Smooth muscle cell (in vitro differentiated cells): ENCODE measurements around the gene RNU1-2. TPM values are rescaled to one million over a fixed set of nuclear protein-coding genes. Genes with fewer than 3 reads are reported as not detected.
"Not testable (repeated sequence)": the region's sequence is repeated elsewhere in the genome, so short reads cannot be mapped to it uniquely, and the experiment has no call there.

Experiments used
- DNase-seq: peaks from one replicate; lab custom pipeline; 2025; ENCODE audit not compliant: unreplicated experiment; lab: John Stamatoyannopoulos, UW
- H2AFZ ChIP-seq: fragments of 200-600 bp; sonication (generic); 2 replicates; pipeline ENCODE4 v1.6.0; 2016; ENCODE audit warnings: antibody characterized with exemption, low read depth, mild to moderate bottlenecking
- H3F3A ChIP-seq: fragments of 200-600 bp; sonication (generic); 2 replicates; pipeline ENCODE4 v1.6.0; 2017; ENCODE audit warnings: antibody characterized with exemption, low read depth
- H3K27ac ChIP-seq: fragments of 200-600 bp; sonication (generic); 2 replicates; pipeline ENCODE4 v1.5.1; 2016; ENCODE audit warnings: low read depth, mild to moderate bottlenecking
- H3K27me3 ChIP-seq: fragments of 200-600 bp; sonication (generic); 2 replicates; pipeline ENCODE4 v1.6.1; 2016; ENCODE audit warnings: low read depth, mild to moderate bottlenecking
- H3K36me3 ChIP-seq: fragments of 200-600 bp; sonication (generic); 2 replicates; pipeline ENCODE4 v1.5.1; 2016; ENCODE audit warnings: low read depth
- H3K4me1 ChIP-seq: fragments of 200-600 bp; sonication (generic); 2 replicates; pipeline ENCODE4 v1.5.1; 2016; ENCODE audit warnings: low read depth
- H3K4me2 ChIP-seq: fragments of 200-600 bp; sonication (generic); 2 replicates; pipeline ENCODE4 v1.6.0; 2016; ENCODE audit warnings: mild to moderate bottlenecking
- H3K4me3 ChIP-seq: fragments of 200-600 bp; sonication (generic); 2 replicates; pipeline ENCODE4 v1.5.1; 2016; ENCODE audit warnings: mild to moderate bottlenecking
- H3K79me2 ChIP-seq: fragments of 200-600 bp; sonication (generic); 2 replicates; pipeline ENCODE4 v1.6.0; 2016; ENCODE audit warnings: low read depth, mild to moderate bottlenecking
- H3K9ac ChIP-seq: fragments of 200-600 bp; sonication (generic); 2 replicates; pipeline ENCODE4 v1.6.0; 2016; ENCODE audit warnings: low read depth
- H3K9me3 ChIP-seq: fragments of 200-600 bp; sonication (generic); replicated peaks from 2 replicates; pipeline ENCODE4 v1.5.1; 2016; ENCODE audit warnings: low read depth
- H4K20me1 ChIP-seq: fragments of 200-600 bp; sonication (generic); 2 replicates; pipeline ENCODE4 v1.6.0; 2016; ENCODE audit warnings: low read depth
- CTCF ChIP-seq: fragments of 200-600 bp; sonication (generic); IDR thresholded peaks from 2 replicates; pipeline ENCODE4 v1.5.1; 2017; ENCODE audit warnings: borderline replicate concordance, mild to moderate bottlenecking, antibody characterized with exemption; ENCODE audit not compliant: insufficient read depth, poor library complexity, severe bottlenecking
- WGBS: methylation state at CpG from one replicate; pipeline ENCODE4 v1.1.7; 2016; ENCODE audit warnings: low lambda C conversion rate; 5-methylcytosine and 5-hydroxymethylcytosine counted together
- polyA plus RNA-seq: library from polyadenylated mRNA; unstranded; fragments of >200 nt; fragmentation: Nextera tagmentation; extraction: Ambion mirVana; gene quantifications from 2 replicates; pipeline ENCODE4 v1.2.1, GENCODE V29; 2016
- total RNA-seq: library from RNA; depleted of rRNA; stranded (reverse); fragments of >200 nt; gene quantifications from 2 replicates; pipeline ENCODE4 v1.2.3, GENCODE V29; 2014

The RNU1-2 gene
- total and polyA plus RNA-seq, 2 experiments from 2014 or later, result under 0.01 to 4.2 TPM

GRCh38 chr1:16913181-16913832 is 17.5 kb downstream of the RNU1-2 start:
- no peak for DNase-seq
- peak overlapping the region; percentile 53 for H3K9ac ChIP-seq
- H3K4me3 ChIP-seq, result peak overlapping the region; percentile 75
- H3K27ac ChIP-seq, result no peak overlapping the region
- H3F3A ChIP-seq, result peaks cover 3% of the 10 kb centered on the region
- peaks cover 5% of the 10 kb centered on the region for H3K4me1 ChIP-seq
- no peak for TF ChIP-seq CTCF
- H3K9me3 ChIP-seq, result no peaks in the 10 kb centered on the region
- H3K79me2 ChIP-seq, result no peaks in the 10 kb centered on the region
- H2AFZ ChIP-seq, result peak overlapping the region; percentile 96
- H4K20me1 ChIP-seq, result no peaks in the 10 kb centered on the region
- H3K4me2 ChIP-seq, result peak overlapping the region; percentile 98
- no peaks in the 10 kb centered on the region for H3K36me3 ChIP-seq
- H3K27me3 ChIP-seq, result no peaks in the 10 kb centered on the region
- 48% methylated on average over 36 of the region's 36 CpGs for WGBS

GRCh38 chr1:16913833-16914662 is 18.3 kb downstream of the RNU1-2 start:
- no peak for TF ChIP-seq CTCF
- peak; percentile 77 for DNase-seq
- H3K27ac ChIP-seq, result no peak overlapping the region
- peak overlapping the region; percentile 74 for H3K9ac ChIP-seq
- no peaks in the 10 kb centered on the region for H4K20me1 ChIP-seq
- peaks cover 3% of the 10 kb centered on the region for H3F3A ChIP-seq
- H3K27me3 ChIP-seq, result no peaks in the 10 kb centered on the region
- H3K4me2 ChIP-seq, result peak overlapping the region; percentile 98
- H3K4me1 ChIP-seq, result peaks cover 5% of the 10 kb centered on the region
- peak overlapping the region; percentile 96 for H2AFZ ChIP-seq
- H3K79me2 ChIP-seq, result no peaks in the 10 kb centered on the region
- H3K36me3 ChIP-seq, result no peaks in the 10 kb centered on the region
- H3K9me3 ChIP-seq, result no peaks in the 10 kb centered on the region
- peak overlapping the region; percentile 75 for H3K4me3 ChIP-seq
- 2% methylated on average over 66 of the region's 109 CpGs for WGBS

DNA sequence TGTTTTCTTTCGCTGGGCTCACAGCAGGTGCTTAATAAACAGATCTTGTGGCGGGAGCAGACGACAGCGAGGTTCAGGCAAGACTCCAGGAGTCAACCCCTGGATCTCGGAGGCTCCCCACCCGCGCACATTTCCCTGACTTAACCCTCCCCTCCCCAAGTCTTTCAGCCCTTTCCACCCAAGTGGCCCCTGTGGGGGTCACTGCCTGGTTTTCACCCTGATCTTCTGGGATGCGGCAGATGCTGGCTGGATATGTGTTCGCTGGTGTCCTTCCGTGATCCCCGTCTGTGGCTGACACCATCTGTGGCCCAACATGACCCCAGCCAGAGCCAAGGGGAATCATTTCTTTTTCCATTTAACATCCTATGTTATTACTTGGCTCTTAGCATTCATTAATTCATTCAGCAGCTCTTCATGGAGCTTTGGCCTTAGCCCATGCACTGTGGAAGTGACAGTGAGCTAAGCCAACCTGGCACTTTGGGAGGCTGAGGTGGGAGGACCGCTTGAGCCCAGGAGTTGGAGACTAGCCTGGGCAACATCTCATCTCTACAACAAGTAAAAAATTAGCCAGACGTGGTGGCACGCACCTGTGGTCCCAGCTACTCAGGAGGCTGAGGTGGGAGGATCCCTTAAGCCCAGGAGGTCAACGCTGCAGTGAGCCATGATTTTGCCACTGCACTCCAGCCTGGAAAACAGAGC is 19.3 kb downstream of the RNU1-2 start:
- H3K27ac ChIP-seq, H4K20me1 ChIP-seq, H3K9ac ChIP-seq, H2AFZ ChIP-seq, H3K9me3 ChIP-seq, H3K36me3 ChIP-seq, DNase-seq, H3K27me3 ChIP-seq, H3K4me1 ChIP-seq, H3F3A ChIP-seq, H3K79me2 ChIP-seq: not testable (repeated sequence)
- WGBS, result 60% methylated on average over 15 of the region's 15 CpGs
- Histone ChIP-seq H3K4me3 (peak overlapping the region; percentile 75), H3K4me2 (peak overlapping the region; percentile 98)

DNA sequence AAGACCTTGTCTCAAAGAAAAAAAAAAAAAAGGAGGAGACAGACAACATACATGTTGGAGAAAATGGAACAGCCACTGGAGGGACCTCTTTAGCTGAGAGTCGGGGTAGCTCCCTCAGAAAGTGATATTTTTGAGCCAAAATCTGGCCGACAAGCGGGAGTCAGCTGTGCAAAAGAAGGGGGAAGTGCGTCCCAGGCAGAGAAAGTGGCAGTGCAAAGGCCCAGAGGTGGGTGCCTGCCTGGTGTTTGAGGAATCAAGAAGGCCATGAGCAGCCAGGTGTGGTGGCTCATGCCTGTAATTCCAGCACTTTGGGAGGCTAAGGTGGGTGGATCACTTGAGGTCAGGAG is 19.8 kb downstream of the RNU1-2 start:
- DNase-seq, result no peak
- Histone ChIP-seq H3K27me3 (no peaks in the 10 kb centered on the region), H3K9me3 (no peaks in the 10 kb centered on the region), H3K79me2 (no peaks in the 10 kb centered on the region), H3K9ac (no peak overlapping the region), H3K36me3 (no peaks in the 10 kb centered on the region), H3F3A (peaks cover 3% of the 10 kb centered on the region), H3K4me2 (no peak overlapping the region), H3K27ac (no peak overlapping the region), H4K20me1 (no peaks in the 10 kb centered on the region), H3K4me3 (no peak overlapping the region), H3K4me1 (peaks cover 5% of the 10 kb centered on the region), H2AFZ (no peak overlapping the region)
- 88% methylated on average over 4 of the region's 4 CpGs for WGBS
- no peak for TF ChIP-seq CTCF

DNA sequence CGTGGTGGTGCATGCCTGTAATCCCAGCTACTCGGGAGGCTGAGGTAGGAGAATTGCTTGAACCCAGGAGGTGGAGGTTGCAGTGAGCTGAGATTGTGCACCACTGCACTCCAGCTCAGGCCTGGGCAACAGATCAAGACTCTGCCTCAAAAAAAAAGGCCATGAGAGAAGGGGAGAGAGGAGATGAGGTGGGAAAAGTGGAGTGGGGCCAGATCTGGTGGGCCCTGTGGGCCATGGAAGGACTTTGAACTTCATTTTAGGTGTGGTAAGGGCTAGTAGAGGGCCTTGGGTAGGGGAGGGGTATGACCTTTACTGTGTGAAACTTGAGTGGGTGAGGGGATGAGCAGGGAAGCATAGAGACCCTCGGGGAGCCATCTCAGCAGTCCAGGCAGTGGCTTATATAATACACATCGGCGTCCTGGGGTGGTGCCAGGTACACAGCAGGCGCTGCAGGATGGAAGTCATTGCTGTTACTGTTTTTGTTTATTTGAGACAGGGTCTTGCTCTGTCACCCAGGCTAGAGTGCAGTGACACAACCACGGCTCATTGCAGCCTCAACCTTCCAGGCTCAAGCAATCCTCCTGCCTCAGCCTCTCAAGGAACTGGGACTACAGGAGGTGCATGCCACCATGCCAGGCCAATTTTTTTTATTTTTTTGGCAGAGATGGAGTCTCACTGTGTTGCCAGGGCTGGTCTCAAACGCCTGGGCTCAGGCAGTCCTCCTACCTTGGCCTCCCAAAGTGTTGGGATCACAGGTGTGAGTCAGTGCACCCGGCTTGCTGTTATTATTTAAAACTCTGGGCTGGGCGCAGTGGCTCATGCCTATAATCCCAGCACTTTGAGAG is 20.5 kb downstream of the RNU1-2 start:
- H2AFZ ChIP-seq, H3K4me1 ChIP-seq, H3K9me3 ChIP-seq, H3K27ac ChIP-seq, DNase-seq, H3K9ac ChIP-seq, H3K36me3 ChIP-seq, H3K4me3 ChIP-seq, H3F3A ChIP-seq, H3K79me2 ChIP-seq, H3K27me3 ChIP-seq, H4K20me1 ChIP-seq, H3K4me2 ChIP-seq: not testable (repeated sequence)
- WGBS, result 88% methylated on average over 10 of the region's 10 CpGs
